CD4-positive, alpha-beta memory T cell (primary cell): ENCODE measurements around the gene PAX8. TPM values are rescaled to one million over a fixed set of nuclear protein-coding genes. Genes with fewer than 3 reads are reported as not detected.

ENCODE experiments used
- CTCF ChIA-PET: fragments of 350-600 bp; sonication (Branson Sonifier 250); formaldehyde crosslinking; loops from one replicate; lab custom pipeline; 2021; ENCODE audit warnings: inconsistent platforms; ENCODE audit not compliant: partially characterized antibody; lab: Charles Lee
- POLR2A ChIA-PET: fragments of 350-600 bp; sonication (Branson Sonifier 250); formaldehyde crosslinking; loops from one replicate; lab custom pipeline; 2021; ENCODE audit not compliant: partially characterized antibody; lab: Charles Lee
- DNase-seq, 5 donors: peaks; one replicate each; pipeline versions ENCODE4 v3.0.0 to v3.0.0-alpha.2; 2020 to 2022; ENCODE audit warnings: mixed read lengths in 1 of 5
- H3K27ac ChIP-seq: one replicate; pipeline ENCODE4 v1.7.0; 2013; ENCODE audit warnings: low read depth, low read length
- H3K27me3 ChIP-seq: 2 replicates; pipeline ENCODE4 v1.7.0; 2013; ENCODE audit warnings: mild to moderate bottlenecking, low read length, moderate library complexity; ENCODE audit not compliant: insufficient read depth
- H3K36me3 ChIP-seq: 2 replicates; pipeline ENCODE4 v1.7.0; 2013; ENCODE audit warnings: mild to moderate bottlenecking, low read length, moderate library complexity; ENCODE audit not compliant: insufficient read depth
- H3K4me1 ChIP-seq: 2 replicates; pipeline ENCODE4 v1.7.0; 2013; ENCODE audit warnings: mild to moderate bottlenecking, low read length, moderate library complexity; ENCODE audit not compliant: insufficient read depth
- H3K4me3 ChIP-seq, 2 donors: one replicate each; pipeline ENCODE4 v1.7.0; 2013; ENCODE audit warnings: low read length in 2 of 2, mild to moderate bottlenecking in 1 of 2
- H3K9me3 ChIP-seq, 2 donors: one replicate each; pipeline ENCODE4 v1.7.0; 2013; ENCODE audit warnings: low read length in 2 of 2, control low read depth in 1 of 2; ENCODE audit not compliant: control insufficient read depth in 1 of 2
- H3K27ac Mint-ChIP-seq, 7 donors: one replicate each; pipeline ENCODE4 v1.8.0; 2020 to 2021; ENCODE audit warnings: mixed read lengths in 7 of 7, mild to moderate bottlenecking in 6 of 7, inconsistent platforms in 3 of 7, moderate library complexity in 3 of 7
- H3K27me3 Mint-ChIP-seq, 2 donors: one replicate each; pipeline ENCODE4 v1.8.0; 2020 to 2021; ENCODE audit warnings: mixed read lengths in 2 of 2
- H3K36me3 Mint-ChIP-seq, 2 donors: one replicate each; pipeline ENCODE4 v1.8.0; 2020 to 2021; ENCODE audit warnings: mixed read lengths in 2 of 2, inconsistent platforms in 1 of 2, mild to moderate bottlenecking in 1 of 2
- H3K4me1 Mint-ChIP-seq, 4 donors: one replicate each; pipeline ENCODE4 v1.8.0; 2020 to 2021; ENCODE audit warnings: mixed read lengths in 4 of 4, mild to moderate bottlenecking in 1 of 4
- H3K4me3 Mint-ChIP-seq, 8 donors: one replicate each; pipeline ENCODE4 v1.8.0; 2020 to 2021; ENCODE audit warnings: mixed read lengths in 8 of 8, mild to moderate bottlenecking in 7 of 8, moderate library complexity in 6 of 8, inconsistent platforms in 3 of 8
- H3K9me3 Mint-ChIP-seq, 8 donors: one replicate each; pipeline ENCODE4 v1.8.0; 2020 to 2021; ENCODE audit warnings: mixed read lengths in 8 of 8, mild to moderate bottlenecking in 5 of 8, inconsistent platforms in 3 of 8, moderate library complexity in 1 of 8
- intact Hi-C: fragments of 100-400 bp; cut with micrococcal nuclease; formaldehyde crosslinking; loops from one replicate; pipeline ENCODE4 v1.15.1; 2023
- polyA plus RNA-seq, 2 donors: library from polyadenylated mRNA; unstranded; fragments of 300-500 nt; fragmentation: Illumina TruSeq; gene quantifications; one replicate each; pipeline ENCODE4 v1.2.3, GENCODE V29; 2021
- total RNA-seq, 2 experiments: library from RNA; stranded (reverse); gene quantifications; one replicate each; pipeline ENCODE4 v1.2.3, GENCODE V29; 2021

Gene PAX8
- total and polyA plus RNA-seq, 4 experiments from 2014 or later = 0.19 to 2.3 (median 1.3) TPM

GRCh38 chr2:113228991-113229716 lies 49.6 kb downstream of the PAX8 start:
- intact Hi-C loops = no loop called here
- no peaks in the 10 kb centered on the region for H3K27me3 ChIP-seq
- no peaks in the 10 kb centered on the region for H3K36me3 ChIP-seq
- H3K9me3 ChIP-seq = no peaks in the 10 kb centered on the region
- H3K4me3 ChIP-seq = no peak overlapping the region
- Mint-ChIP-seq H3K27ac (no peak overlapping the region), H3K36me3 (no peaks in the 10 kb centered on the region), H3K27me3 (no peaks in the 10 kb centered on the region), H3K9me3 (no peaks in the 10 kb centered on the region), H3K4me3 (no peak overlapping the region), H3K4me1 (peaks cover 2 to 14% (median 10%) of the 10 kb centered on the region in 4 donors)
- no peak overlapping the region for H3K27ac ChIP-seq
- no peaks in the 10 kb centered on the region for H3K4me1 ChIP-seq
- ChIA-PET CTCF (no interaction called here), POLR2A (no interaction called here)
- no peak for DNase-seq

- H3K27me3 ChIP-seq = no peaks in the 10 kb centered on the region
- no peaks in the 10 kb centered on the region for H3K9me3 Mint-ChIP-seq
- H3K4me3 ChIP-seq = no peak overlapping the region
- H3K4me1 ChIP-seq = no peaks in the 10 kb centered on the region
- no peaks in the 10 kb centered on the region for H3K27me3 Mint-ChIP-seq
- ChIA-PET CTCF (no interaction called here), POLR2A (interaction anchor here (1.0 kb wide), 1 partner anchor 11 kb away, joined by 4 read pairs; no protein-coding TSS in a partner anchor)
- no peaks in the 10 kb centered on the region for H3K36me3 Mint-ChIP-seq
- H3K4me1 Mint-ChIP-seq = peaks cover 2 to 14% (median 10%) of the 10 kb centered on the region in 4 donors
- no peak for DNase-seq
- H3K36me3 ChIP-seq = no peaks in the 10 kb centered on the region
- H3K9me3 ChIP-seq = no peaks in the 10 kb centered on the region
- no peak overlapping the region for H3K4me3 Mint-ChIP-seq
- H3K27ac ChIP-seq = no peak overlapping the region
- intact Hi-C loops = no loop called here
- H3K27ac Mint-ChIP-seq = peak overlapping the region in 1 of 7 donors; percentile 77
These were observed 50.4 kb downstream of the PAX8 start for GRCh38 chr2:113228351-113228750.

GRCh38 chr2:113227698-113228097 lies 51.0 kb downstream of the PAX8 start:
- POLR2A ChIA-PET = interaction anchor here (1.0 kb wide), 1 partner anchor 10 kb away, joined by 4 read pairs; no protein-coding TSS in a partner anchor
- Mint-ChIP-seq H3K27ac (no peak overlapping the region), H3K36me3 (no peaks in the 10 kb centered on the region), H3K27me3 (no peaks in the 10 kb centered on the region), H3K9me3 (no peaks in the 10 kb centered on the region), H3K4me1 (peaks cover 2 to 14% (median 10%) of the 10 kb centered on the region in 4 donors), H3K4me3 (peak overlapping the region in 1 of 8 donors; percentile 13)
- intact Hi-C loops = no loop called here
- H3K27ac ChIP-seq = no peak overlapping the region
- no peaks in the 10 kb centered on the region for H3K27me3 ChIP-seq
- H3K36me3 ChIP-seq = no peaks in the 10 kb centered on the region
- H3K4me3 ChIP-seq = no peak overlapping the region
- DNase-seq = no peak
- no peaks in the 10 kb centered on the region for H3K4me1 ChIP-seq
- CTCF ChIA-PET = interaction anchor here (1.1 to 1.5 kb wide), 2 partner anchors 11 to 24 kb away, joined by 3 to 4 read pairs; no protein-coding TSS in a partner anchor
- H3K9me3 ChIP-seq = no peaks in the 10 kb centered on the region

- Histone ChIP-seq H3K4me3 (no peak overlapping the region), H3K9me3 (no peaks in the 10 kb centered on the region), H3K36me3 (no peaks in the 10 kb centered on the region), H3K4me1 (no peaks in the 10 kb centered on the region), H3K27ac (no peak overlapping the region), H3K27me3 (no peaks in the 10 kb centered on the region)
- no peak for DNase-seq
- intact Hi-C loops = no loop called here
- CTCF ChIA-PET = interaction anchor here (1.1 to 1.5 kb wide), 2 partner anchors 11 to 24 kb away, joined by 3 to 4 read pairs; no protein-coding TSS in a partner anchor
- H3K36me3 Mint-ChIP-seq = no peaks in the 10 kb centered on the region
- POLR2A ChIA-PET = interaction anchor here (1.0 kb wide), 1 partner anchor 10 kb away, joined by 4 read pairs; no protein-coding TSS in a partner anchor
- H3K4me1 Mint-ChIP-seq = peaks cover 2 to 14% (median 10%) of the 10 kb centered on the region in 4 donors
- H3K27me3 Mint-ChIP-seq = no peaks in the 10 kb centered on the region
- no peaks in the 10 kb centered on the region for H3K9me3 Mint-ChIP-seq
- no peak overlapping the region for H3K4me3 Mint-ChIP-seq
- H3K27ac Mint-ChIP-seq = no peak overlapping the region
These were observed 51.4 kb downstream of the PAX8 start for GRCh38 chr2:113227290-113227689.

GRCh38 chr2:113226462-113226861 lies 52.3 kb downstream of the PAX8 start:
- H3K9me3 Mint-ChIP-seq = no peaks in the 10 kb centered on the region
- no peaks in the 10 kb centered on the region for H3K36me3 Mint-ChIP-seq
- no peak overlapping the region for H3K27ac Mint-ChIP-seq
- no peaks in the 10 kb centered on the region for H3K9me3 ChIP-seq
- no peak overlapping the region for H3K4me3 Mint-ChIP-seq
- ChIA-PET CTCF (interaction anchor here (1.5 kb wide), 1 partner anchor 12 kb away, joined by 4 read pairs; no protein-coding TSS in a partner anchor), POLR2A (no interaction called here)
- H3K4me1 ChIP-seq = no peaks in the 10 kb centered on the region
- no peak overlapping the region for H3K4me3 ChIP-seq
- no peaks in the 10 kb centered on the region for H3K27me3 Mint-ChIP-seq
- H3K27ac ChIP-seq = no peak overlapping the region
- no peaks in the 10 kb centered on the region for H3K27me3 ChIP-seq
- H3K36me3 ChIP-seq = no peaks in the 10 kb centered on the region
- peaks cover 2 to 14% (median 10%) of the 10 kb centered on the region in 4 donors for H3K4me1 Mint-ChIP-seq
- intact Hi-C loops = no loop called here
- DNase-seq = no peak

GRCh38 chr2:113225263-113226259 lies 53.2 kb downstream of the PAX8 start:
- H3K27ac Mint-ChIP-seq = no peak overlapping the region
- CTCF ChIA-PET = no interaction called here

More at GRCh38 chr2:113225263-113226259, 53.2 kb downstream of the PAX8 start:
- Mint-ChIP-seq H3K4me1 (peaks cover 0 to 12% (median 9%) of the 10 kb centered on the region in 4 donors), H3K4me3 (no peak overlapping the region), H3K9me3 (no peaks in the 10 kb centered on the region), H3K27me3 (no peaks in the 10 kb centered on the region), H3K36me3 (no peaks in the 10 kb centered on the region)
- H3K27ac ChIP-seq = no peak overlapping the region
- H3K4me3 ChIP-seq = no peak overlapping the region
- no peak for DNase-seq
- H3K9me3 ChIP-seq = no peaks in the 10 kb centered on the region
- POLR2A ChIA-PET = no interaction called here
- no peaks in the 10 kb centered on the region for H3K4me1 ChIP-seq
- no peaks in the 10 kb centered on the region for H3K36me3 ChIP-seq
- no peaks in the 10 kb centered on the region for H3K27me3 ChIP-seq
- intact Hi-C loops = no loop called here
